GM12878 (cell line): ENCODE results near the gene CGB5. TPM values are rescaled to one million over a fixed set of nuclear protein-coding genes. Genes with fewer than 3 reads are reported as not detected.

Experiments
- ATF2 ChIP-seq: IDR thresholded peaks from 2 replicates; pipeline ENCODE4 v1.6.1; 2012; ENCODE audit warnings: low read length, inconsistent platforms
- BCL11A ChIP-seq: IDR thresholded peaks from 2 replicates; pipeline ENCODE4 v1.6.1; 2011; ENCODE audit warnings: low read depth, low read length
- BHLHE40 ChIP-seq, 2 experiments: fragments of 450-650 bp in 1 of 2; IDR thresholded peaks; 2 replicates each; pipeline ENCODE4 v1.6.1; 2011 to 2017; ENCODE audit warnings: low read depth in 2 of 2, borderline replicate concordance in 1 of 2, improper control_type of control experiment in 1 of 2, low read length in 1 of 2, mild to moderate bottlenecking in 1 of 2
- BRCA1 ChIP-seq: IDR thresholded peaks from 2 replicates; pipeline ENCODE4 v1.6.1; 2011; ENCODE audit warnings: low read depth, low read length, improper control_type of control experiment
- CREM ChIP-seq: IDR thresholded peaks from 2 replicates; pipeline ENCODE4 v1.6.1; 2014; ENCODE audit warnings: antibody characterized with exemption, low read depth
- CTCF ChIP-seq, 3 experiments: IDR thresholded peaks in 2 of 3; conservative IDR thresholded peaks in 1 of 3; 2 replicates each; pipeline ENCODE4 v1.5.1; 2011; ENCODE audit warnings: low read depth in 3 of 3, low read length in 3 of 3, mild to moderate bottlenecking in 3 of 3, control low read depth in 2 of 3, moderate library complexity in 2 of 3, inconsistent platforms in 1 of 3, mixed read lengths in 1 of 3; ENCODE audit not compliant: control insufficient read depth in 2 of 3, insufficient read depth in 1 of 3; ENCODE audit errors: extremely low read depth in 1 of 3
- EED ChIP-seq: sonication (generic); IDR thresholded peaks from 2 replicates; pipeline ENCODE4 v1.6.1; 2016; ENCODE audit warnings: antibody characterized with exemption, low read depth
- EGR1 ChIP-seq, 2 experiments: IDR thresholded peaks; 1 replicate in 1 of 2; 2 replicates in 1 of 2; pipeline ENCODE4 v1.6.1; 2011 to 2012; ENCODE audit warnings: low read depth in 2 of 2, low read length in 2 of 2, borderline replicate concordance in 1 of 2, mild to moderate bottlenecking in 1 of 2, moderate library complexity in 1 of 2
- FOS ChIP-seq: IDR thresholded peaks from 3 replicates; pipeline ENCODE4 v1.6.1; 2011; ENCODE audit warnings: borderline replicate concordance; ENCODE audit not compliant: insufficient read length; ENCODE audit errors: extremely low read depth
- GABPA ChIP-seq: IDR thresholded peaks from 2 replicates; pipeline ENCODE4 v1.6.1; 2014; ENCODE audit warnings: antibody characterized with exemption, low read depth, mild to moderate bottlenecking, inconsistent platforms
- HDAC2 ChIP-seq: fragments of 200-600 bp; sonication (generic); IDR thresholded peaks from 2 replicates; pipeline ENCODE4 v1.6.1; 2017
- HDAC6 ChIP-seq: fragments of 200-600 bp; sonication (generic); IDR thresholded peaks from one replicate; pipeline ENCODE4 v1.8.0; 2017; ENCODE audit warnings: antibody characterized with exemption; ENCODE audit not compliant: unreplicated experiment
- IKZF1 ChIP-seq: fragments of 450-650 bp; conservative IDR thresholded peaks from 2 replicates; pipeline ENCODE4 v1.6.1; 2017; ENCODE audit warnings: antibody characterized with exemption, mild to moderate bottlenecking
- JUND ChIP-seq: IDR thresholded peaks from 2 replicates; pipeline ENCODE4 v1.6.1; 2012; ENCODE audit warnings: low read depth, mild to moderate bottlenecking, low read length, improper control_type of control experiment, moderate library complexity
- KAT2A ChIP-seq: conservative IDR thresholded peaks from 2 replicates; pipeline ENCODE4 v1.6.1; 2011; ENCODE audit warnings: low read depth, low read length; ENCODE audit not compliant: control insufficient read depth
- KLF5 ChIP-seq: fragments of 450-650 bp; IDR thresholded peaks from 2 replicates; pipeline ENCODE4 v1.6.1; 2014; ENCODE audit warnings: mild to moderate bottlenecking; ENCODE audit not compliant: partially characterized antibody
- MAX ChIP-seq: IDR thresholded peaks from 2 replicates; pipeline ENCODE4 v1.6.1; 2012; ENCODE audit warnings: low read depth, low read length, improper control_type of control experiment
- MTA3 ChIP-seq: IDR thresholded peaks from 2 replicates; pipeline ENCODE4 v1.6.1; 2012; ENCODE audit warnings: low read length, inconsistent platforms, borderline replicate concordance
- MYB ChIP-seq: fragments of 150-350 bp; IDR thresholded peaks from 2 replicates; pipeline ENCODE4 v1.6.1; 2014; ENCODE audit warnings: mild to moderate bottlenecking, low read depth, low read length, borderline replicate concordance
- NR2C1 ChIP-seq: fragments of 450-650 bp; IDR thresholded peaks from 2 replicates; pipeline ENCODE4 v1.6.1; 2017; ENCODE audit warnings: antibody characterized with exemption, mild to moderate bottlenecking, moderate library complexity
- NR2F1 ChIP-seq: fragments of 450-650 bp; conservative IDR thresholded peaks from 2 replicates; pipeline ENCODE4 v1.6.1; 2017; ENCODE audit warnings: mild to moderate bottlenecking
- PAX8 ChIP-seq: fragments of 450-650 bp; IDR thresholded peaks from 2 replicates; pipeline ENCODE4 v1.6.1; 2017; ENCODE audit warnings: mild to moderate bottlenecking, moderate library complexity
- RBBP5 ChIP-seq: fragments of 200-600 bp; sonication (generic); conservative IDR thresholded peaks from 2 replicates; pipeline ENCODE4 v1.6.1; 2016
- SIN3A ChIP-seq: IDR thresholded peaks from 2 replicates; pipeline ENCODE4 v1.6.1; 2012; ENCODE audit warnings: low read depth, low read length, improper control_type of control experiment
- STAT1 ChIP-seq: fragments of 450-650 bp; conservative IDR thresholded peaks from 2 replicates; pipeline ENCODE4 v1.6.1; 2014; ENCODE audit warnings: antibody characterized with exemption, mild to moderate bottlenecking
- STAT3 ChIP-seq: IDR thresholded peaks from 2 replicates; pipeline ENCODE4 v1.6.1; 2011; ENCODE audit warnings: low read depth, low read length, improper control_type of control experiment
- TARDBP ChIP-seq: IDR thresholded peaks from 2 replicates; pipeline ENCODE4 v1.6.1; 2016; ENCODE audit warnings: borderline replicate concordance
- TCF3 ChIP-seq: IDR thresholded peaks from 2 replicates; pipeline ENCODE4 v1.6.1; 2012; ENCODE audit warnings: low read depth, mild to moderate bottlenecking, low read length, borderline replicate concordance; ENCODE audit not compliant: insufficient read depth
- YBX1 ChIP-seq: fragments of 450-650 bp; IDR thresholded peaks from 2 replicates; pipeline ENCODE4 v1.6.1; 2016; ENCODE audit warnings: antibody characterized with exemption
- ZNF217 ChIP-seq: fragments of 450-650 bp; IDR thresholded peaks from 2 replicates; pipeline ENCODE4 v1.6.1; 2017; ENCODE audit warnings: antibody characterized with exemption, mild to moderate bottlenecking
- ZNF24 ChIP-seq: fragments of 450-650 bp; IDR thresholded peaks from 2 replicates; pipeline ENCODE4 v1.6.1; 2017; ENCODE audit warnings: antibody characterized with exemption, mild to moderate bottlenecking
- ZNF622 ChIP-seq: fragments of 450-650 bp; IDR thresholded peaks from 2 replicates; pipeline ENCODE4 v1.6.1; 2017; ENCODE audit warnings: mild to moderate bottlenecking, inconsistent platforms
- polyA plus RNA-seq, 11 experiments: library from polyadenylated mRNA; depleted of rRNA in 4 of 11; unstranded in 6 of 11; stranded (reverse) in 5 of 11; fragments of >200 nt; fragmentation: Nextera tagmentation in 4 of 11; fragmentation: Illumina TruSeq in 1 of 11; extraction: Ambion mirVana in 4 of 11; extraction: Trizol in 1 of 11; gene quantifications; 1 replicate in 1 of 11; 2 replicates in 10 of 11; pipeline versions ENCODE4 v1.2.1 to v1.2.3, GENCODE V29; 2011 to 2016; ENCODE audit warnings: inconsistent platforms in 2 of 11, missing spikeins in 2 of 11, low read depth in 1 of 11
- total RNA-seq, 4 experiments: library from RNA; depleted of rRNA in 3 of 4; stranded (reverse); fragments of >200 nt in 3 of 4; fragmentation: Illumina TruSeq in 1 of 4; extraction: Trizol in 1 of 4; gene quantifications; 2 replicates each; pipeline versions ENCODE4 v1.2.1 to v1.2.3, GENCODE V29; 2013 to 2021

Gene CGB5
- total and polyA plus RNA-seq, 10 of the 15 experiments (the other 5 are each of a cell fraction or from before 2014, with no cell fraction given), result not detected

- TF ChIP-seq JUND (no peak), MTA3 (no peak), MAX (no peak), KAT2A (no peak), BRCA1 (no peak), SIN3A (no peak), TCF3 (no peak), FOS (no peak), ZNF24 (no peak), YBX1 (no peak), IKZF1 (0 out of 2 replicates have a peak, but pooled peaks have one; percentile 50), STAT3 (no peak), HDAC2 (no peak), BCL11A (no peak), KLF5 (no peak), CTCF (IDR thresholded peaks at IDR 0.05 in 2 of 3, conservative IDR thresholded peaks at IDR 0.05 in 1 of 3; ENCODE audit: control insufficient read depth in 2 of 3, extremely low read depth in 1 of 3, insufficient read depth in 1 of 3, low read depth in 3 of 3, low read length in 3 of 3) (peak; percentile 55 to 76 (median 56)), GABPA (no peak), MYB (no peak), PAX8 (no peak), STAT1 (no peak), NR2C1 (0 out of 2 replicates have a peak, but pooled peaks have one; percentile 5), ATF2 (no peak), CREM (peak; percentile 43; the same call in 1 of the 2 replicates), ZNF217 (no peak), EGR1 (IDR thresholded peaks at IDR 0.05; ENCODE audit: borderline replicate concordance in 1 of 2, low read depth in 2 of 2, low read length in 2 of 2) (peak in 1 of 2 experiments; percentile 62; a peak in 1 of 3 replicates), RBBP5 (no peak), TARDBP (peak; percentile 67; the same call in 1 of the 2 replicates), ZNF622 (no peak), EED (no peak), BHLHE40 (IDR thresholded peaks at IDR 0.05; ENCODE audit: borderline replicate concordance in 1 of 2, low read depth in 2 of 2, low read length in 1 of 2) (peak in 1 of 2 experiments; percentile 33; a peak in 1 of 4 replicates), HDAC6 (no peak), NR2F1 (0 out of 2 replicates have a peak, but pooled peaks have one; percentile 9)
These were observed 25.8 kb upstream of the CGB5 start (continued) for GRCh38 chr19:49017666-49018351.
